H9 (cell line): ENCODE data around the gene YY1. TPM values are rescaled to one million over a fixed set of nuclear protein-coding genes. Genes with fewer than 3 reads are reported as not detected.

Experiments
- DNase-seq: peaks from one replicate; pipeline ENCODE4 v3.0.0-alpha.2; 2017
- H2AFZ ChIP-seq: one replicate; pipeline ENCODE4 v1.6.1; 2013; ENCODE audit warnings: mild to moderate bottlenecking, low read length, control low read depth, moderate library complexity
- H2AK5ac ChIP-seq: 2 replicates; pipeline ENCODE4 v1.6.1; 2013; ENCODE audit warnings: low read length, control low read depth, mixed read lengths; ENCODE audit not compliant: insufficient read length
- H2BK120ac ChIP-seq: one replicate; pipeline ENCODE4 v1.6.1; 2013; ENCODE audit warnings: low read depth, mild to moderate bottlenecking, low read length, control low read depth, inconsistent platforms; ENCODE audit not compliant: poor library complexity, severe bottlenecking
- H2BK12ac ChIP-seq: 2 replicates; pipeline ENCODE4 v1.6.1; 2013; ENCODE audit warnings: low read length, control low read depth, mixed read lengths, low read depth; ENCODE audit not compliant: insufficient read length
- H2BK15ac ChIP-seq: 2 replicates; pipeline ENCODE4 v1.6.1; 2013; ENCODE audit warnings: low read depth, low read length, control low read depth
- H2BK20ac ChIP-seq: one replicate; pipeline ENCODE4 v1.6.1; 2013; ENCODE audit warnings: low read depth, mild to moderate bottlenecking, low read length, control low read depth, inconsistent platforms; ENCODE audit not compliant: poor library complexity, severe bottlenecking
- H2BK5ac ChIP-seq: 2 replicates; pipeline ENCODE4 v1.6.1; 2013; ENCODE audit warnings: low read length, control low read depth, mixed read lengths; ENCODE audit not compliant: insufficient read length
- H3K14ac ChIP-seq: 2 replicates; pipeline ENCODE4 v1.6.1; 2013; ENCODE audit warnings: low read length, control low read depth; ENCODE audit not compliant: insufficient read depth
- H3K18ac ChIP-seq: 2 replicates; pipeline ENCODE4 v1.6.1; 2013; ENCODE audit warnings: low read depth, mild to moderate bottlenecking, mixed read lengths, low read length, control low read depth; ENCODE audit not compliant: insufficient read length
- H3K23ac ChIP-seq: 2 replicates; pipeline ENCODE4 v1.6.1; 2013; ENCODE audit warnings: low read length, control low read depth, mixed read lengths, low read depth; ENCODE audit not compliant: insufficient read length
- H3K23me2 ChIP-seq: 2 replicates; pipeline ENCODE4 v1.6.1; 2013; ENCODE audit warnings: low read depth, mild to moderate bottlenecking, mixed read lengths, low read length, control low read depth; ENCODE audit not compliant: insufficient read length, poor library complexity, severe bottlenecking
- H3K27ac ChIP-seq: 2 replicates; pipeline ENCODE4 v1.5.1; 2013; ENCODE audit warnings: low read length, control low read depth, mixed read lengths, low read depth; ENCODE audit not compliant: insufficient read length
- H3K27me3 ChIP-seq: 2 replicates; pipeline ENCODE4 v1.6.1; 2013; ENCODE audit warnings: low read length, control low read depth, inconsistent platforms; ENCODE audit not compliant: insufficient read depth
- H3K4ac ChIP-seq: 2 replicates; pipeline ENCODE4 v1.6.1; 2013; ENCODE audit warnings: low read depth, mild to moderate bottlenecking, control low read depth, inconsistent platforms, low read length, moderate library complexity
- H3K4me1 ChIP-seq: 2 replicates; pipeline ENCODE4 v1.6.1; 2013; ENCODE audit warnings: low read length, control low read depth, inconsistent platforms; ENCODE audit not compliant: insufficient read depth
- H3K4me2 ChIP-seq: 2 replicates; pipeline ENCODE4 v1.6.1; 2013; ENCODE audit warnings: low read length, control low read depth, mixed read lengths; ENCODE audit not compliant: insufficient read length, insufficient read depth
- H3K56ac ChIP-seq: 2 replicates; pipeline ENCODE4 v1.6.1; 2013; ENCODE audit warnings: low read depth, mild to moderate bottlenecking, mixed read lengths, low read length, control low read depth; ENCODE audit not compliant: insufficient read length
- H3K79me1 ChIP-seq: 2 replicates; pipeline ENCODE4 v1.6.1; 2013; ENCODE audit warnings: low read depth, mild to moderate bottlenecking, moderate library complexity, low read length, control low read depth, inconsistent platforms; ENCODE audit not compliant: insufficient read depth, poor library complexity, severe bottlenecking
- H3K79me2 ChIP-seq: 2 replicates; pipeline ENCODE4 v1.6.1; 2013; ENCODE audit warnings: low read length, control low read depth, inconsistent platforms; ENCODE audit not compliant: insufficient read depth
- H3K9ac ChIP-seq: 2 replicates; pipeline ENCODE4 v1.6.1; 2013; ENCODE audit warnings: low read length, control low read depth, mixed read lengths; ENCODE audit not compliant: insufficient read length; ENCODE audit errors: extremely low read depth
- H3K9me3 ChIP-seq: one replicate; pipeline ENCODE4 v1.6.1; 2013; ENCODE audit warnings: low read depth, low read length, inconsistent platforms; ENCODE audit not compliant: control insufficient read depth
- H3T11ph ChIP-seq: one replicate; pipeline ENCODE4 v1.6.1; 2013; ENCODE audit warnings: mild to moderate bottlenecking, low read length, control low read depth, inconsistent platforms
- H4K20me1 ChIP-seq: one replicate; pipeline ENCODE4 v1.6.1; 2013; ENCODE audit not compliant: control insufficient read depth, insufficient read length, insufficient read depth
- H4K5ac ChIP-seq: 2 replicates; pipeline ENCODE4 v1.6.1; 2013; ENCODE audit warnings: low read depth, mild to moderate bottlenecking, mixed read lengths, low read length, control low read depth; ENCODE audit not compliant: insufficient read length
- H4K8ac ChIP-seq: replicated peaks from 2 replicates; pipeline ENCODE4 v1.6.1; 2013; ENCODE audit warnings: low read length, control low read depth, mixed read lengths, low read depth; ENCODE audit not compliant: insufficient read length
- H4K91ac ChIP-seq: 2 replicates; pipeline ENCODE4 v1.6.1; 2013; ENCODE audit warnings: low read depth, mild to moderate bottlenecking, moderate library complexity, mixed read lengths, low read length, control low read depth; ENCODE audit not compliant: insufficient read length
- H3K27ac Mint-ChIP-seq, 3 experiments: 2 replicates in 2 of 3; 3 replicates in 1 of 3; pipeline ENCODE4 v1.8.0; 2020 to 2021; ENCODE audit warnings: mixed read lengths in 3 of 3, mild to moderate bottlenecking in 1 of 3, moderate library complexity in 1 of 3
- H3K27me3 Mint-ChIP-seq: 2 replicates; pipeline ENCODE4 v1.8.0; 2021; ENCODE audit warnings: low read depth, mild to moderate bottlenecking, moderate library complexity, mixed read lengths
- H3K36me3 Mint-ChIP-seq, 3 experiments: 2 replicates in 2 of 3; 3 replicates in 1 of 3; pipeline ENCODE4 v1.8.0; 2020 to 2021; ENCODE audit warnings: low read depth in 3 of 3, mixed read lengths in 3 of 3; ENCODE audit not compliant: insufficient read depth in 1 of 3
- H3K4me1 Mint-ChIP-seq, 2 experiments: 2 replicates each; pipeline ENCODE4 v1.8.0; 2020; ENCODE audit warnings: mixed read lengths in 2 of 2
- H3K4me3 Mint-ChIP-seq, 2 experiments: 2 replicates in 1 of 2; 3 replicates in 1 of 2; pipeline ENCODE4 v1.8.0; 2020 to 2021; ENCODE audit warnings: mild to moderate bottlenecking in 2 of 2, mixed read lengths in 2 of 2, moderate library complexity in 1 of 2
- H3K9me3 Mint-ChIP-seq, 2 experiments: 2 replicates in 1 of 2; 3 replicates in 1 of 2; pipeline ENCODE4 v1.8.0; 2020; ENCODE audit warnings: mild to moderate bottlenecking in 2 of 2, mixed read lengths in 2 of 2, moderate library complexity in 1 of 2
- WGBS: extraction: QIAGEN DNeasy Blood & Tissue Kit; methylation state at CpG from one replicate; pipeline ENCODE4 v1.1.7; 2013; ENCODE audit warnings: missing lambda C conversion rate, low lambda C conversion rate, mixed read lengths; ENCODE audit not compliant: insufficient read length; ENCODE audit errors: extremely low coverage; 5-methylcytosine and 5-hydroxymethylcytosine counted together
- total RNA-seq: library from RNA; stranded (reverse); gene quantifications from 2 replicates; pipeline ENCODE4 v1.2.1, GENCODE V29; 2021
- TF ChIP-seq, protein P1 (sequence below): fragments of 200-600 bp; sonication (generic); conservative IDR thresholded peaks from 3 replicates; pipeline ENCODE4 v1.8.0; 2021; ENCODE audit warnings: antibody characterized with exemption, mild to moderate bottlenecking

Gene YY1
- total RNA-seq, 1 experiment from 2014 or later, result 103 TPM

DNA sequence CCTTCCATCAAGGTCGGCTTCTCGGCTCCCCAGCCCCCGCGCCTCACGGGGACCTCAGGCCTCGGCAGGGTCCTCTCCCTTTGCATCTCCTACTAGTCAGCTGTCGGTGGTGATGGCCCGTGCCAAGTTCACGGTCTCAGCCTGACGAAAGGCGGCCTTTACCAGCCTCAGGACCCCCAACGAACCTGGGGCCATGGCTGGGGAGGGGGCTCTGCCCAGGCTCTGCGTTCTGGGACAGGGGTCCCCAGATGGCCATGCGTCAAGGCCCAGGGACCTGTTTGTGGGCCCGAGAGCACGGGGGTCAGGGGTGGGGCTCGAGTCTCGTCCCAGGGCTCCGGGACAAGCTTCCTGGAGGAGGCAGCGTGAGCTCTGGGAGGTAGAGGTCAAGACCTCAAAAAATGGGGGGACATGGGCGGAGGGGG, 46.7 kb upstream of the YY1 start:
- H3K9ac ChIP-seq, result no peak overlapping the region

More for the DNA sequence above, 46.7 kb upstream of the YY1 start:
- H4K8ac ChIP-seq, result no peak overlapping the region
- no peak overlapping the region for H3K4ac ChIP-seq
- no peak for DNase-seq
- no CpG with 5 or more reads among the region's 21 CpGs for WGBS
- H3T11ph ChIP-seq, result no peak overlapping the region
- H3K27me3 ChIP-seq, result no peaks in the 10 kb centered on the region
- no peaks in the 10 kb centered on the region for H3K79me2 ChIP-seq
- no peak overlapping the region for H3K27ac ChIP-seq
- no peak overlapping the region for H3K4me2 ChIP-seq
- H2AFZ ChIP-seq, result no peak overlapping the region
- H3K9me3 ChIP-seq, result no peaks in the 10 kb centered on the region
- H2BK12ac ChIP-seq, result peak overlapping the region; percentile 28
- H2BK15ac ChIP-seq, result 0 out of 2 replicates have a peak overlapping the region, but pooled peaks have one; percentile 58
- peak overlapping the region; percentile 90 for H3K18ac ChIP-seq
- H3K79me1 ChIP-seq, result no peaks in the 10 kb centered on the region
- TF ChIP-seq, protein P1, sequence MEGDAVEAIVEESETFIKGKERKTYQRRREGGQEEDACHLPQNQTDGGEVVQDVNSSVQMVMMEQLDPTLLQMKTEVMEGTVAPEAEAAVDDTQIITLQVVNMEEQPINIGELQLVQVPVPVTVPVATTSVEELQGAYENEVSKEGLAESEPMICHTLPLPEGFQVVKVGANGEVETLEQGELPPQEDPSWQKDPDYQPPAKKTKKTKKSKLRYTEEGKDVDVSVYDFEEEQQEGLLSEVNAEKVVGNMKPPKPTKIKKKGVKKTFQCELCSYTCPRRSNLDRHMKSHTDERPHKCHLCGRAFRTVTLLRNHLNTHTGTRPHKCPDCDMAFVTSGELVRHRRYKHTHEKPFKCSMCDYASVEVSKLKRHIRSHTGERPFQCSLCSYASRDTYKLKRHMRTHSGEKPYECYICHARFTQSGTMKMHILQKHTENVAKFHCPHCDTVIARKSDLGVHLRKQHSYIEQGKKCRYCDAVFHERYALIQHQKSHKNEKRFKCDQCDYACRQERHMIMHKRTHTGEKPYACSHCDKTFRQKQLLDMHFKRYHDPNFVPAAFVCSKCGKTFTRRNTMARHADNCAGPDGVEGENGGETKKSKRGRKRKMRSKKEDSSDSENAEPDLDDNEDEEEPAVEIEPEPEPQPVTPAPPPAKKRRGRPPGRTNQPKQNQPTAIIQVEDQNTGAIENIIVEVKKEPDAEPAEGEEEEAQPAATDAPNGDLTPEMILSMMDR, result no peak
- H3K4me1 Mint-ChIP-seq, result peaks cover 10 to 14% of the 10 kb centered on the region in 2 experiments
- no peak overlapping the region for H2BK5ac ChIP-seq
- no peaks in the 10 kb centered on the region; the same call in 1 of the 2 replicates for H3K27me3 Mint-ChIP-seq
- H3K27ac Mint-ChIP-seq, result peak overlapping the region in 1 of 3 experiments; percentile 49; a peak in 3 of 7 replicates
- peak overlapping the region; percentile 91; the same call in 1 of the 2 replicates for H3K14ac ChIP-seq
- no peaks in the 10 kb centered on the region; the same call in 1 of the 2 replicates for H3K4me1 ChIP-seq
- H4K91ac ChIP-seq, result no peak overlapping the region
- H3K9me3 Mint-ChIP-seq, result peaks cover 5 to 6% of the 10 kb centered on the region in 2 experiments; a peak in 3 of 5 replicates
- H4K20me1 ChIP-seq, result no peaks in the 10 kb centered on the region
- H2BK20ac ChIP-seq, result no peak overlapping the region
- peak overlapping the region; percentile 41 to 63 for H3K4me3 Mint-ChIP-seq
- no peak overlapping the region for H3K56ac ChIP-seq
- no peaks in the 10 kb centered on the region for H3K23me2 ChIP-seq
- H2AK5ac ChIP-seq, result no peak overlapping the region
- peaks cover 0 to 5% (median 0%) of the 10 kb centered on the region in 3 experiments; a peak in 1 of 7 replicates for H3K36me3 Mint-ChIP-seq
- H2BK120ac ChIP-seq, result peak overlapping the region; percentile 61
- no peak overlapping the region for H3K23ac ChIP-seq
- peak overlapping the region; percentile 2 for H4K5ac ChIP-seq
